Endometrial microvascular endothelial cells (primary cell): Measurements from ENCODE around the gene CCDC30. TPM values are rescaled to one million over a fixed set of nuclear protein-coding genes. Genes with fewer than 3 reads are reported as not detected.
"Not testable (repeated sequence)": the region's sequence is repeated elsewhere in the genome, so short reads cannot be mapped to it uniquely, and the experiment has no call there.

Experiments
- in situ Hi-C: cut with HindIII; loops from 2 replicates; pipeline ENCODE4 v1.10.0; 2017; ENCODE audit warnings: low sequenced_read_pairs, low pct_unique_long_range_greater_than_20kb; ENCODE audit errors: inconsistent ontology term
- total RNA-seq: library from RNA; depleted of rRNA; stranded (reverse); fragments of >200 nt; gene quantifications from one replicate; pipeline ENCODE4 v1.2.3, GENCODE V29; 2015; ENCODE audit errors: inconsistent ontology term

Gene CCDC30
- total RNA-seq, 1 donor from 2014 or later = not detected

- in situ Hi-C loops = no loop called here
Measured at GRCh38 chr1:42442662-42443061, 20.4 kb upstream of the CCDC30 start.

- in situ Hi-C loops = no loop called here
Measured at GRCh38 chr1:42449256-42449655, 13.8 kb upstream of the CCDC30 start.

- in situ Hi-C loops = no loop called here
Measured at GRCh38 chr1:42450061-42450460, 13.0 kb upstream of the CCDC30 start.

- in situ Hi-C loops = no loop called here
Measured at GRCh38 chr1:42453386-42453785, 9.7 kb upstream of the CCDC30 start.

- in situ Hi-C loops = no loop called here
Measured at GRCh38 chr1:42454403-42454802, 8.7 kb upstream of the CCDC30 start.

- in situ Hi-C loops = no loop called here
Measured at GRCh38 chr1:42456010-42456753, 6.9 kb upstream of the CCDC30 start, which contains the start of the genes PPCS and ZMYND12. Gene PPCS (plus strand): TSS chr1:42456543. CDS start chr1:42456566, 23 bp downstream. Gene ZMYND12 (minus strand): TSS chr1:42456022. CDS start chr1:42455997, 25 bp downstream.

- in situ Hi-C loops = no loop called here
Measured at GRCh38 chr1:42456754-42457089, 6.4 kb upstream of the CCDC30 start.

GRCh38 chr1:42461196-42461595 lies 1.9 kb upstream of the CCDC30 start:
- in situ Hi-C loops = no loop called here

- in situ Hi-C loops = no loop called here
Measured at GRCh38 chr1:42463921-42464320, 835 bp downstream of the CCDC30 start.

- in situ Hi-C loops = no loop called here
Measured at GRCh38 chr1:42466030-42466429, 2.9 kb downstream of the CCDC30 start.

GRCh38 chr1:42469727-42470126 lies 6.6 kb downstream of the CCDC30 start:
- in situ Hi-C loops = no loop called here

GRCh38 chr1:42476605-42477004 lies 13.5 kb downstream of the CCDC30 start:
- in situ Hi-C loops = no loop called here

GRCh38 chr1:42477354-42477753 lies 14.3 kb downstream of the CCDC30 start:
- in situ Hi-C loops = not testable (repeated sequence)

- in situ Hi-C loops = no loop called here
Measured at GRCh38 chr1:42477775-42478174, 14.7 kb downstream of the CCDC30 start.

- in situ Hi-C loops = no loop called here
Measured at GRCh38 chr1:42479621-42480020, 16.5 kb downstream of the CCDC30 start.

- in situ Hi-C loops = no loop called here
Measured at GRCh38 chr1:42480921-42481320, 17.8 kb downstream of the CCDC30 start.

GRCh38 chr1:42482635-42483153 lies 19.6 kb downstream of the CCDC30 start:
- in situ Hi-C loops = no loop called here

- in situ Hi-C loops = no loop called here
Measured at GRCh38 chr1:42484382-42484781, 21.3 kb downstream of the CCDC30 start.

- in situ Hi-C loops = no loop called here
Measured at GRCh38 chr1:42490237-42490636, 27.2 kb downstream of the CCDC30 start.

GRCh38 chr1:42502031-42502430 lies 38.9 kb downstream of the CCDC30 start:
- in situ Hi-C loops = not testable (repeated sequence)
